ENCODE data around the gene SUSD3.

SUSD3 gene

GRCh38 chr9:93089481-93089991, 31.0 kb downstream of the SUSD3 start:
- no peaks in the 10 kb centered on the region for H3K36me3 ChIP-seq (ENCODE audit: low read depth)
- no peak for DNase-seq (ENCODE audit: low spot score)
- H3K4me3 ChIP-seq (ENCODE audit: severe bottlenecking), result no peak overlapping the region
- no peak for ATAC-seq (ENCODE audit: low read depth)
- no peaks in the 10 kb centered on the region for H3K9me3 ChIP-seq (ENCODE audit: severe bottlenecking)
- H3K27ac ChIP-seq (ENCODE audit: poor library complexity, severe bottlenecking), result no peak overlapping the region
- TF ChIP-seq, protein P1, sequence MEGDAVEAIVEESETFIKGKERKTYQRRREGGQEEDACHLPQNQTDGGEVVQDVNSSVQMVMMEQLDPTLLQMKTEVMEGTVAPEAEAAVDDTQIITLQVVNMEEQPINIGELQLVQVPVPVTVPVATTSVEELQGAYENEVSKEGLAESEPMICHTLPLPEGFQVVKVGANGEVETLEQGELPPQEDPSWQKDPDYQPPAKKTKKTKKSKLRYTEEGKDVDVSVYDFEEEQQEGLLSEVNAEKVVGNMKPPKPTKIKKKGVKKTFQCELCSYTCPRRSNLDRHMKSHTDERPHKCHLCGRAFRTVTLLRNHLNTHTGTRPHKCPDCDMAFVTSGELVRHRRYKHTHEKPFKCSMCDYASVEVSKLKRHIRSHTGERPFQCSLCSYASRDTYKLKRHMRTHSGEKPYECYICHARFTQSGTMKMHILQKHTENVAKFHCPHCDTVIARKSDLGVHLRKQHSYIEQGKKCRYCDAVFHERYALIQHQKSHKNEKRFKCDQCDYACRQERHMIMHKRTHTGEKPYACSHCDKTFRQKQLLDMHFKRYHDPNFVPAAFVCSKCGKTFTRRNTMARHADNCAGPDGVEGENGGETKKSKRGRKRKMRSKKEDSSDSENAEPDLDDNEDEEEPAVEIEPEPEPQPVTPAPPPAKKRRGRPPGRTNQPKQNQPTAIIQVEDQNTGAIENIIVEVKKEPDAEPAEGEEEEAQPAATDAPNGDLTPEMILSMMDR (IDR thresholded peaks at IDR 0.05; ENCODE audit: poor library complexity, severe bottlenecking), result no peak
- no peaks in the 10 kb centered on the region for H3K4me1 ChIP-seq (ENCODE audit: insufficient read depth, poor library complexity, severe bottlenecking)
- no peaks in the 10 kb centered on the region for H3K27me3 ChIP-seq (ENCODE audit: insufficient read depth, poor library complexity, severe bottlenecking)

- Histone ChIP-seq H3K36me3 (ENCODE audit: low read depth) (no peaks in the 10 kb centered on the region), H3K9me3 (ENCODE audit: severe bottlenecking) (no peaks in the 10 kb centered on the region), H3K4me3 (ENCODE audit: severe bottlenecking) (no peak overlapping the region), H3K27me3 (ENCODE audit: insufficient read depth, poor library complexity, severe bottlenecking) (no peaks in the 10 kb centered on the region), H3K4me1 (ENCODE audit: insufficient read depth, poor library complexity, severe bottlenecking) (no peaks in the 10 kb centered on the region), H3K27ac (ENCODE audit: poor library complexity, severe bottlenecking) (no peak overlapping the region)
- ATAC-seq (ENCODE audit: low read depth) (no peak), DNase-seq (ENCODE audit: low spot score) (no peak)
- TF ChIP-seq, protein P1 (IDR thresholded peaks at IDR 0.05; ENCODE audit: poor library complexity, severe bottlenecking), result no peak
These were observed 31.7 kb downstream of the SUSD3 start for GRCh38 chr9:93090091-93090655.

GRCh38 chr9:93091056-93091452, 32.6 kb downstream of the SUSD3 start:
- no peaks in the 10 kb centered on the region for H3K36me3 ChIP-seq (ENCODE audit: low read depth)
- H3K4me1 ChIP-seq (ENCODE audit: insufficient read depth, poor library complexity, severe bottlenecking), result no peaks in the 10 kb centered on the region
- DNase-seq (ENCODE audit: low spot score) (no peak), ATAC-seq (ENCODE audit: low read depth) (no peak)
- TF ChIP-seq, protein P1 (IDR thresholded peaks at IDR 0.05; ENCODE audit: poor library complexity, severe bottlenecking), result no peak
- no peaks in the 10 kb centered on the region for H3K27me3 ChIP-seq (ENCODE audit: insufficient read depth, poor library complexity, severe bottlenecking)
- no peaks in the 10 kb centered on the region for H3K9me3 ChIP-seq (ENCODE audit: severe bottlenecking)
- no peak overlapping the region for H3K27ac ChIP-seq (ENCODE audit: poor library complexity, severe bottlenecking)
- no peak overlapping the region for H3K4me3 ChIP-seq (ENCODE audit: severe bottlenecking)

GRCh38 chr9:93091453-93092081, 33.1 kb downstream of the SUSD3 start:
- no peak overlapping the region for H3K27ac ChIP-seq (ENCODE audit: poor library complexity, severe bottlenecking)
- H3K36me3 ChIP-seq (ENCODE audit: low read depth), result no peaks in the 10 kb centered on the region
- DNase-seq (ENCODE audit: low spot score), result peak; percentile 35
- H3K4me1 ChIP-seq (ENCODE audit: insufficient read depth, poor library complexity, severe bottlenecking), result no peaks in the 10 kb centered on the region
- TF ChIP-seq, protein P1 (IDR thresholded peaks at IDR 0.05; ENCODE audit: poor library complexity, severe bottlenecking), result no peak
- H3K27me3 ChIP-seq (ENCODE audit: insufficient read depth, poor library complexity, severe bottlenecking), result no peaks in the 10 kb centered on the region
- no peaks in the 10 kb centered on the region for H3K9me3 ChIP-seq (ENCODE audit: severe bottlenecking)
- no peak for ATAC-seq (ENCODE audit: low read depth)
- H3K4me3 ChIP-seq (ENCODE audit: severe bottlenecking), result no peak overlapping the region

All from RWPE2 (cell line).